Spleen (tissue), 11 donors: ENCODE results near the gene LRP1B. TPM values are rescaled to one million over a fixed set of nuclear protein-coding genes. Genes with fewer than 3 reads are reported as not detected.

Experiments used
- DNase-seq: peaks from one replicate; pipeline ENCODE4 v3.0.0-alpha.2; 2020
- H3K27ac ChIP-seq, 8 donors: fragments of 200-600 bp; sonication (generic) in 7 of 8; 1 replicate in 4 of 8; 2 replicates in 4 of 8; pipeline versions ENCODE4 v1.5.0 to v1.8.0; 2016 to 2021; ENCODE audit warnings: inconsistent platforms in 4 of 8, mild to moderate bottlenecking in 4 of 8, moderate library complexity in 1 of 8
- H3K27me3 ChIP-seq, 7 donors: fragments of 200-600 bp; sonication (generic) in 6 of 7; replicated peaks in 1 of 7; 1 replicate in 4 of 7; 2 replicates in 3 of 7; pipeline versions ENCODE4 v1.5.0 to v1.8.0; 2016 to 2021; ENCODE audit warnings: inconsistent platforms in 3 of 7, mild to moderate bottlenecking in 1 of 7
- H3K36me3 ChIP-seq, 6 donors: fragments of 200-600 bp; sonication (generic) in 5 of 6; 1 replicate in 4 of 6; 2 replicates in 2 of 6; pipeline versions ENCODE4 v1.5.0 to v1.8.0; 2016 to 2021; ENCODE audit warnings: inconsistent platforms in 2 of 6
- H3K4me1 ChIP-seq, 6 donors: fragments of 200-600 bp; sonication (generic) in 5 of 6; 1 replicate in 3 of 6; 2 replicates in 3 of 6; pipeline versions ENCODE4 v1.5.0 to v1.8.0; 2016 to 2021; ENCODE audit warnings: inconsistent platforms in 3 of 6
- H3K4me3 ChIP-seq, 8 donors: fragments of 200-600 bp; sonication (generic) in 7 of 8; 1 replicate in 4 of 8; 2 replicates in 4 of 8; pipeline versions ENCODE4 v1.5.0 to v1.8.0; 2016 to 2021; ENCODE audit warnings: inconsistent platforms in 4 of 8, mild to moderate bottlenecking in 4 of 8, moderate library complexity in 2 of 8
- H3K9me3 ChIP-seq, 8 donors: fragments of 200-600 bp; sonication (generic) in 7 of 8; 1 replicate in 4 of 8; 2 replicates in 4 of 8; pipeline versions ENCODE4 v1.5.0 to v1.8.0; 2016 to 2021; ENCODE audit warnings: inconsistent platforms in 4 of 8
- POLR2A ChIP-seq, 3 donors: fragments of 450-650 bp; IDR thresholded peaks; one replicate each; pipeline ENCODE4 v1.5.1; 2017; ENCODE audit warnings: antibody characterized with exemption in 3 of 3, mild to moderate bottlenecking in 1 of 3
- POLR2AphosphoS5 ChIP-seq, 3 donors: sonication (generic); formaldehyde crosslinking; IDR thresholded peaks; one replicate each; pipeline ENCODE4 v1.5.1; 2017; ENCODE audit warnings: antibody characterized with exemption in 3 of 3
- WGBS, 5 donors: extraction: QIAGEN DNeasy Blood & Tissue Kit in 3 of 5; methylation state at CpG; one replicate each; pipeline versions ENCODE4 v1.1.5 to v1.1.7; 2013 to 2018; 5-methylcytosine and 5-hydroxymethylcytosine counted together
- intact Hi-C: fragments of 100-400 bp; cut with DNase I; formaldehyde crosslinking; loops from one replicate; pipeline ENCODE4 v1.15.0; 2023; ENCODE audit warnings: low total_unique reads
- polyA plus RNA-seq, 3 donors: library from polyadenylated mRNA; stranded (reverse); fragments of 200-250 nt; gene quantifications; one replicate each; pipeline ENCODE4 v1.2.1, GENCODE V29; 2013
- total RNA-seq, 7 donors: library from RNA; depleted of rRNA in 3 of 7; stranded (reverse); fragments of >200 nt in 3 of 7; fragmentation: NEBNext Ultra II Directional in 4 of 7; extraction: Animal tissue kit (Norgen Biotek cat#: 25700) in 4 of 7; gene quantifications; one replicate each; pipeline versions ENCODE4 v1.1.0 to v1.2.1, GENCODE V29; 2016 to 2021
- TF ChIP-seq, protein P1 (sequence below), 11 experiments: fragments of 200-600 bp in 7 of 11; fragments of 450-650 bp in 4 of 11; sonication (generic) in 4 of 11; IDR thresholded peaks in 8 of 11; conservative IDR thresholded peaks in 3 of 11; 1 replicate in 7 of 11; 2 replicates in 4 of 11; pipeline versions ENCODE4 v1.4.0 to v1.8.0; 2016 to 2021; ENCODE audit warnings: antibody characterized with exemption in 11 of 11, inconsistent platforms in 4 of 11, mild to moderate bottlenecking in 1 of 11
- donor health status: healthy with polysubstance abuse.
- donor health status: DM: no; HTN: no; CAD: no; lungs with moderate emphysema.
- donor health status: DM: no; HTN: no; CAD: no.
- donor health status: Bipolar disorder and iron deficiency.
- donor health status: healthy.
- donor health status: DM: no; HTN: no; CAD: no.
- donor health status: DM: yes; HTN: yes; CAD: no.

LRP1B gene
- total and polyA plus RNA-seq, 10 donors: 0.02 to 0.85 (median 0.08) TPM; not detected in 2

DNA sequence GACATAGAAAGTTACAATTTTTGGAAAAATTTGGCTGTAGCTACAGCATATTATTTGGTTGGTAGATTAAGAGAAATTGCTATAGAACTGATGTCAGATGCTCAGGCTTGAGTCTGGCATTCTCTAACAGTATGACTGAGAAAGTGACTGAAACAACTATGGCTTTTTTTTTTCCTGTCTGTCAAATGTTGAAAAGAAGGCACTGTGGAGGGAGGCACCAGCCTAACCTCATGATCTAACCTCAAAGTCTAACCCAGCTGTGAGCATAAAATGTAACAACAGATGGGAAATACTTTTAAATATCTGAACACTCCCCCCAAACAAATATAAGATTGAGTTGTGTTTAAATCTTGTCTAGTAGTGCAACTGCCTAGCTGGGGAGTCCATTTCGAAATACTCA lies 629.1 kb downstream of the LRP1B start:
- intact Hi-C loops: no loop called here
- 59 to 79% (median 69%) methylated on average over 1 of the region's 1 CpG for WGBS, 5 donors
- Histone ChIP-seq H3K27ac (no peak overlapping the region), H3K4me3 (no peak overlapping the region), H3K27me3 (no peaks in the 10 kb centered on the region), H3K4me1 (peaks cover 0 to 7% (median 0%) of the 10 kb centered on the region in 6 donors), H3K36me3 (no peaks in the 10 kb centered on the region), H3K9me3 (no peaks in the 10 kb centered on the region)
- no peak for DNase-seq
- TF ChIP-seq, protein P1, sequence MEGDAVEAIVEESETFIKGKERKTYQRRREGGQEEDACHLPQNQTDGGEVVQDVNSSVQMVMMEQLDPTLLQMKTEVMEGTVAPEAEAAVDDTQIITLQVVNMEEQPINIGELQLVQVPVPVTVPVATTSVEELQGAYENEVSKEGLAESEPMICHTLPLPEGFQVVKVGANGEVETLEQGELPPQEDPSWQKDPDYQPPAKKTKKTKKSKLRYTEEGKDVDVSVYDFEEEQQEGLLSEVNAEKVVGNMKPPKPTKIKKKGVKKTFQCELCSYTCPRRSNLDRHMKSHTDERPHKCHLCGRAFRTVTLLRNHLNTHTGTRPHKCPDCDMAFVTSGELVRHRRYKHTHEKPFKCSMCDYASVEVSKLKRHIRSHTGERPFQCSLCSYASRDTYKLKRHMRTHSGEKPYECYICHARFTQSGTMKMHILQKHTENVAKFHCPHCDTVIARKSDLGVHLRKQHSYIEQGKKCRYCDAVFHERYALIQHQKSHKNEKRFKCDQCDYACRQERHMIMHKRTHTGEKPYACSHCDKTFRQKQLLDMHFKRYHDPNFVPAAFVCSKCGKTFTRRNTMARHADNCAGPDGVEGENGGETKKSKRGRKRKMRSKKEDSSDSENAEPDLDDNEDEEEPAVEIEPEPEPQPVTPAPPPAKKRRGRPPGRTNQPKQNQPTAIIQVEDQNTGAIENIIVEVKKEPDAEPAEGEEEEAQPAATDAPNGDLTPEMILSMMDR (IDR thresholded peaks at IDR 0.05 in 8 of 11, conservative IDR thresholded peaks at IDR 0.05 in 3 of 11): no peak
- TF ChIP-seq POLR2AphosphoS5 (IDR thresholded peaks at IDR 0.05): no peak
- no peak for TF ChIP-seq POLR2A (IDR thresholded peaks at IDR 0.05)

DNA sequence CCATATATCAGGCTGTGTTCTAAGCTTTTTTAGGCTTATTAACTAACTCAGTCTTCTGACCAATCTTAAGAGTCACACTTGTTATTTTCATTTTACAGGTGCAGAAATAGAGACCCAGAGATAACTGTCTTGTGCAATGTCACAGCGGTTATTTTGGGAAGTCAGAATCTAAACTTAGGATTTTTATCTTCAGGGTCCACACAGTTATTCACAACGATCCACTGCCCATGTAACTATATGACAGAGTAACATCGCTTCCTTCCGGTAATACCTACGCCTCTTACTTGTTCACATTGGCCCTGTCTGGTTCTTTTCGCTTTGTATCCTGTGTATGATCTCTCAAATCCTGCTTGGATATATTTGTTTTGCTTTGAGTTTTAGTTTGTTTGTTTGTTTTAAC lies 631.7 kb downstream of the LRP1B start:
- Histone ChIP-seq H3K27me3 (no peaks in the 10 kb centered on the region), H3K27ac (no peak overlapping the region), H3K9me3 (no peaks in the 10 kb centered on the region), H3K4me1 (peaks cover 0 to 7% (median 0%) of the 10 kb centered on the region in 6 donors), H3K4me3 (no peak overlapping the region), H3K36me3 (no peaks in the 10 kb centered on the region)
- DNase-seq: no peak
- intact Hi-C loops: no loop called here
- no peak for TF ChIP-seq POLR2AphosphoS5 (IDR thresholded peaks at IDR 0.05)
- TF ChIP-seq, protein P1 (IDR thresholded peaks at IDR 0.05 in 8 of 11, conservative IDR thresholded peaks at IDR 0.05 in 3 of 11): no peak
- TF ChIP-seq POLR2A (IDR thresholded peaks at IDR 0.05): no peak
- WGBS, 5 donors: 43 to 69% (median 62%) methylated on average over 6 of the region's 6 CpGs

DNA sequence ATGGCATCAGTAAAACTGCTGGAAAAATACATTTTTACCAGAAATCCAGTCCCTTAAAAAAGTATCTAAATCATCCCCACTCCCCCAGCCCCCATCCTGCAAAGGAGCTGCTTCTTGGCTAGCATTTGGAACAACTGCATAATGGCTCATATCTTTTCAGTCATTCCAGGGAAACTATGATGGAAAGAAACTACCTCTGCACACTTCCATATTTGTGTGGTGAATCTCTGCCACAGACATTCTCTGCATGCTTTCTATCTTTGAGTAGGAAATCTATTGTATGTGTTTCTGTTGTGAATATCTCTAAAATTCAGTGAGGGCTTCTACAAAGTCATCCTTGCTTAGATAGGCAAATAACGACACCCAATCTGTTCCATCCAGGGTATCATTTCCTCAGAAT lies 632.3 kb downstream of the LRP1B start:
- Histone ChIP-seq H3K27me3 (no peaks in the 10 kb centered on the region), H3K4me3 (no peak overlapping the region), H3K4me1 (peaks cover 0 to 7% (median 0%) of the 10 kb centered on the region in 6 donors), H3K36me3 (no peaks in the 10 kb centered on the region), H3K27ac (no peak overlapping the region), H3K9me3 (no peaks in the 10 kb centered on the region)
- TF ChIP-seq POLR2A (IDR thresholded peaks at IDR 0.05) (no peak), POLR2AphosphoS5 (IDR thresholded peaks at IDR 0.05) (no peak)
- TF ChIP-seq, protein P1 (IDR thresholded peaks at IDR 0.05 in 8 of 11, conservative IDR thresholded peaks at IDR 0.05 in 3 of 11): no peak
- DNase-seq: no peak
- intact Hi-C loops: no loop called here
- WGBS, 5 donors: 73 to 87% (median 85%) methylated on average over 1 of the region's 1 CpG

DNA sequence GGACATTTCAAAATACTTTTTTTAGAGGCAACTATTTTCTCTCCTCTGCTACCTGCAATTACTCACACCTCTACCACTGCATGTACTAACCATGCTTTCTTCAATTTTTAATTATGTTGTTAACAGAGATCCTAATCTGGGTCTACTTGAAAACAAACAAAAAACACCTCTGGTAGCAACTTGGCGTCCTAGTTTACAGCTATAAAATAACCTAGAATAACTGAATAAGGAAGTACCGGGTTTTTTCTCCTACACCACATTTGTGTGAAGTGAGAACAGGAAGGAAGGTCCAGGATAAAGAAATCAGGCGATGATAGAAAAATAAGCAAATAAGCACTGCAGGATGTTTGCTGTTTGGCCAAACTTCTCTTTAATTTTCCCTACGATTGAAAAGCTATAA lies 633.5 kb downstream of the LRP1B start:
- Histone ChIP-seq H3K27ac (no peak overlapping the region), H3K9me3 (no peaks in the 10 kb centered on the region), H3K36me3 (no peaks in the 10 kb centered on the region), H3K4me1 (peaks cover 0 to 7% (median 0%) of the 10 kb centered on the region in 6 donors), H3K4me3 (no peak overlapping the region), H3K27me3 (no peaks in the 10 kb centered on the region)
- intact Hi-C loops: no loop called here
- DNase-seq: no peak
- TF ChIP-seq POLR2A (IDR thresholded peaks at IDR 0.05) (no peak), POLR2AphosphoS5 (IDR thresholded peaks at IDR 0.05) (no peak)
- TF ChIP-seq, protein P1 (IDR thresholded peaks at IDR 0.05 in 8 of 11, conservative IDR thresholded peaks at IDR 0.05 in 3 of 11): no peak
- 11 to 21% (median 15%) methylated on average over 4 of the region's 4 CpGs for WGBS, 5 donors
